HG03571 (cell line): ENCODE measurements around the gene GANAB.
"Not testable (repeated sequence)": the region's sequence is repeated elsewhere in the genome, so short reads cannot be mapped to it uniquely, and the experiment has no call there.

ENCODE experiments used
- ATAC-seq: cut with Tn5 transposase; IDR thresholded peaks from one replicate; pipeline ENCODE4 v1.9.1; 2021; ENCODE audit not compliant: unreplicated experiment

Gene GANAB

GRCh38 chr11:62645946-62646824, at the start of gene GANAB:
Gene GANAB, minus strand, starts transcription at chr11:62646613. Its CDS starts 14 bp downstream, at chr11:62646599.
- peak; percentile 92 for ATAC-seq

GRCh38 chr11:62694455-62695167, 48.2 kb upstream of the GANAB start:
- no peak for ATAC-seq

DNA sequence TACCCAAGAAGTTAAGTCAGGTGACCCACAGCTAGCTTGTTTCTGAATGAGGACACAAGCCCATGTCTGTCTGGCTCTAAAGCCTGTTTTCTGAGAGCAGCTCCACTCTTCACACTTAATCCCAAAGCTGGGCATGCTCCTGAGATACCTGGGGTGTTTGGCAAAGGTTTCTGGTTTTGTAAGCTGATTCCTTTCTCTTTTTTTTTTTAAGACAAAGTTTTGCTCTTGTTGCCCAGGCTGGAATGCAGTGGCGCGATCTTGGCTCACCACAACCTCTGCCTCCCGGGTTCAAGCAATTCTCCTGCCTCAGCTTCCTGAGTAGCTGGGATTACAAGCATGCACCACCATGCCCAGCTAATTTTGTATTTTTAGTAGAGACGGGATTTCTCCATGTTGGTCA, 47.2 kb upstream of the GANAB start:
- ATAC-seq, result not testable (repeated sequence)

- no peak for ATAC-seq
Observed at GRCh38 chr11:62689421-62690183, 43.2 kb upstream of the GANAB start, which contains the start of gene LRRN4CL. Gene LRRN4CL, minus strand, starts transcription at chr11:62689530. Its CDS starts 1,022 bp downstream, at chr11:62688508.

DNA sequence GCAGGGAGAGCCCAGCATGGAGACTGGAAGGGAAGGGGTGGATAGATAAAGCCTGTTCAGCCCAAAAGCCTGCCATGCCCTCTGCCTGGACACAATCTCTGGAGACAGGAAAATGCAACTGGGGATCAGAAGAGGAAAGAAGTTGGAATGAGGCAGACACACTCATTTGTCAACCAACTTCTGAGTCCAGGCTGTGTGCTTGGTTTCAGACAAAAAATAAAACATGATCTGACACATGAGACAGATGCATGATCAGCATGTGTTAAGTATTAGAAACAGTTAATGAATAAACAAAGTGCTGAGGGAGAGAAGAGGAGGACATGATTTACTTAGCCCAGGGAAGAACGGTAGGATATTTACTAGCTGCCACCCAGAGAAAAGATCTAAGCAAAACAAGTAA, 42.1 kb upstream of the GANAB start:
- ATAC-seq, result no peak

- no peak for ATAC-seq
Observed at GRCh38 chr11:62687508-62688396, 41.3 kb upstream of the GANAB start.

DNA sequence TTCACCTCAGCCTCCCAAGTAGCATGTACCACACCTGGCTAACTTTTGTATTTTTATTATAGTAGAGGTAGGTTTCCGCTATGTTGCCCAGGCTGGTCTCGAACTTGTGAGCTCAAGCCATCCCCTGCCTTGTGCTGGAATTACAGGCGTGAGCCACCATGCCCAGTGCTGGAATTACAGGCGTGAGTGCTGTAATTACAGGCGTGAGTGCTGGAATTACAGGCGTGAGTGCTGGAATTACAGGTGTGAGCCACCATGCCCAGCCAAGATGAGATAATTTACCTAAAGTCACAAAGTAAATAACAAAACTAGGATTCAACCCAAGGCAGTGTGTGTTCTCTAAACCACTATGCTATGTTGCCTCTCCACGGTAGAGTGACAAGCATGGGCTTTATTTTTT, 36.1 kb upstream of the GANAB start:
- no peak for ATAC-seq

DNA sequence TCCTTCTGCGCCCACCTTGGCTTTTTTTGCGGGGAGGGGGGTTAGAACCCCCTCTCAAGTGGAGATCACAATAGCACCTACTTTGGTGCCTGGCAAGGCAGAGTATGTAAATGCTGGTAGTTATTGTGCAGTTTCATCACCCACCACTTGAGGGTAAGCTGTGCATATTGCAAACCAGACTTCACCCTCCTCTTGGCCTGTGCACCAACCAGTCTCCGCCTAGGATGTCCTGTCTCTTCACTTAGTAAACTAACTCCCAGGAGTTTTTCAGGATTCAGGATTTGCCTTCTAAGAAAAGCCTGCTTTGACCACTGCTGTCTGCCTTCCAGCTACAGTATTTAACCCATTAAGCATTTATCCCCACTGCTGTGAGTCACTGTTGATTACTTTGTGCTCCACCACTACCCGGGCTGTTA, 34.4 kb upstream of the GANAB start:
- no peak for ATAC-seq

- peak; percentile 51 for ATAC-seq
Observed at GRCh38 chr11:62678770-62679696, 32.6 kb upstream of the GANAB start, which contains the start of gene UBXN1. Gene UBXN1, minus strand, starts transcription at chr11:62679073. Its CDS starts 150 bp downstream, at chr11:62678923.

DNA sequence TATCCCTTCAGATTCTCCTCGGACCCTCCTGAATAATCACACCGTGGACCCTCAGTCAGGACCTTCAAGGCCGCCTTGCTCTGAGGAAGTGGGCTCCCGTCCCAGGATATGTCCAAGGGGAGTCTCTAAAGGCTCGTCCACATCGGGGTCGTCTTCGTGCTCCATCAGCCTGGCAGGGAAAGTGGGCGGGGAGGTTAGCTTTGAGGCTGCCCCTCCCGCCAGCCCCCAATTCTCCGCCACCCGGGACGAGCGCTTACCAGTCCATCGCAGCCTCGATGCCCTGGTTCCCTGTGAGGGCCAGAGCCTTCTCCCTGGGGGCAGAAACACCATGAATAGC, 32.0 kb upstream of the GANAB start:
- no peak for ATAC-seq

- ATAC-seq, result no peak
Observed at GRCh38 chr11:62677714-62678113, 31.3 kb upstream of the GANAB start.

- no peak for ATAC-seq
Observed at GRCh38 chr11:62677156-62677555, 30.7 kb upstream of the GANAB start.

DNA sequence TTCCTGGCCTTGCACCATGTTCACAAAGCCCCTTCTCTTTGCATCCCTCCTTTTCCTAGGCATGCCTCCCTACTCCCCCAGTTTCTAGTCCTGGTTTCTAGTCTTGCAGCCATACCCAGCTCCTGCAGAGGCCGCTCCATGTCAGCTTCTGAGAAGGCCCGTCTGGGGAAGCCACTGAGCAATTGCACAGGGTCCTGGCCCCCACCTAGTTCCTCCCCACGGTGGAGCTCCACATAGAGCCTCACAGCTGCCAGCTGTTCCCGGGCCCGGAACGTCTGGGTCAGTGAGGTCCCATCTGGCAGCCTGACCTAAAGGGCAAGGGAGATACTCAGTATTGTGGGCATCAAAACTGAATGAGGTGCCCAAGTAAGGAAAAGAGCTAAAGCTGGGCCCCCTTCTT, 30.3 kb upstream of the GANAB start:
- ATAC-seq, result no peak

- not testable (repeated sequence) for ATAC-seq
Observed at GRCh38 chr11:62675415-62675814, 29.0 kb upstream of the GANAB start.

DNA sequence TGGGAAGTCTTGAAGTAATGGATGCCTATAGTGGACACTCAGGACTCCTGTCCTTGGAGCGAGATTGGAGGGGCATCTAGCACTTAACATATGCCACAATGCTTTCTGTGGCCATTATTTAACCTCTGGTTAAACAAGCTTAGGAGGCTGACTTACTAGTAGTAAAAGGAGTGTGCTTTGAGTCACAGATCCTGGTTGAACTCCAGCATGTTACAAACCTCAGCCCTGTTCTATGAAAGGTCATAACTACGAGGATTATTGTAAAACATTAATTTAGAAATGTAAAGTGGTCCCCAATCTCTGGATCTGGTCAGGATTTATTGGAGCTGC, 26.7 kb upstream of the GANAB start:
- ATAC-seq, result no peak

DNA sequence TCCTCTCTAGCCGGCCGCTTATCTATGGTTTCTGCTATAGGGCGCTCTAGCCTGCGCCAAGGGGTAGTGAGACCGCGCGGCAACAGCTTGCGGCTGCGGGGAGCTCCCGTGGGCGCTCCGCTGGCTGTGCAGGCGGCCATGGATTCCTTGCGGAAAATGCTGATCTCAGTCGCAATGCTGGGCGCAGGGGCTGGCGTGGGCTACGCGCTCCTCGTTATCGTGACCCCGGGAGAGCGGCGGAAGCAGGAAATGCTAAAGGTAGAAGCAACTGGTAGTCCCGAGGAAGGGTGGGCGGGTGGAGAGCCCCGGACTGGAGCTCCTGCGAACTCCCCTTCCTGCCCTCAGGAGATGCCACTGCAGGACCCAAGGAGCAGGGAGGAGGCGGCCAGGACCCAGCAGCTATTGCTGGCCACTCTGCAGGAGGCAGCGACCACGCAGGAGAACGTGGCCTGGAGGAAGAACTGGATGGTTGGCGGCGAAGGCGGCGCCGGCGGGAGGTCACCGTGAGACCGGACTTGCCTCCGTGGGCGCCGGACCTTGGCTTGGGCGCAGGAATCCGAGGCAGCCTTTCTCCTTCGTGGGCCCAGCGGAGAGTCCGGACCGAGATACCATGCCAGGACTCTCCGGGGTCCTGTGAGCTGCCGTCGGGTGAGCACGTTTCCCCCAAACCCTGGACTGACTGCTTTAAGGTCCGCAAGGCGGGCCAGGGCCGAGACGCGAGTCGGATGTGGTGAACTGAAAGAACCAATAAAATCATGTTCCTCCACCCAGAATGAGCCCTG, 25.4 kb upstream of the GANAB start, which contains the start of the genes LBHD1 and UQCC3:
TSS of gene LBHD1 (minus strand) at position 660 of the 782 bp plus-strand sequence. CDS start 2,236 bp downstream, outside the sequence.
TSS of gene UQCC3 (plus strand) at position 66 of the 782 bp plus-strand sequence. CDS start at position 139, 73 bp downstream.
- peak; percentile 44 for ATAC-seq

- ATAC-seq, result peak; percentile 10
Observed at GRCh38 chr11:62671236-62671607, 24.8 kb upstream of the GANAB start.

- ATAC-seq, result no peak
Observed at GRCh38 chr11:62669420-62670161, 23.2 kb upstream of the GANAB start.
